T-helper 2 cell treated with Interferon-gamma antibody and Interleukin-4, amounts not matched to agents 5 μg/mL and 100 μg/mL, for 36 hours (primary cell): ENCODE measurements around the gene MLH3.
"Not testable (repeated sequence)": the region's sequence is repeated elsewhere in the genome, so short reads cannot be mapped to it uniquely, and the experiment has no call there.

Experiments
- DNase-seq: peaks from one replicate; pipeline ENCODE4 v3.0.0; 2021; ENCODE audit warnings: low spot score
- H3K27ac Mint-ChIP-seq: one replicate; pipeline ENCODE4 v1.8.0; 2021; ENCODE audit warnings: mild to moderate bottlenecking, mixed read lengths
- H3K27me3 Mint-ChIP-seq: one replicate; pipeline ENCODE4 v1.8.0; 2021; ENCODE audit warnings: low read depth, mixed read lengths
- H3K36me3 Mint-ChIP-seq: one replicate; pipeline ENCODE4 v1.8.0; 2021; ENCODE audit warnings: low read depth, mixed read lengths
- H3K4me1 Mint-ChIP-seq: one replicate; pipeline ENCODE4 v1.8.0; 2021; ENCODE audit warnings: low read depth, mixed read lengths
- H3K4me3 Mint-ChIP-seq: one replicate; pipeline ENCODE4 v1.8.0; 2022; ENCODE audit warnings: mild to moderate bottlenecking, moderate library complexity, mixed read lengths
- H3K9me3 Mint-ChIP-seq: one replicate; pipeline ENCODE4 v1.8.0; 2021; ENCODE audit warnings: mixed read lengths

MLH3 gene

DNA sequence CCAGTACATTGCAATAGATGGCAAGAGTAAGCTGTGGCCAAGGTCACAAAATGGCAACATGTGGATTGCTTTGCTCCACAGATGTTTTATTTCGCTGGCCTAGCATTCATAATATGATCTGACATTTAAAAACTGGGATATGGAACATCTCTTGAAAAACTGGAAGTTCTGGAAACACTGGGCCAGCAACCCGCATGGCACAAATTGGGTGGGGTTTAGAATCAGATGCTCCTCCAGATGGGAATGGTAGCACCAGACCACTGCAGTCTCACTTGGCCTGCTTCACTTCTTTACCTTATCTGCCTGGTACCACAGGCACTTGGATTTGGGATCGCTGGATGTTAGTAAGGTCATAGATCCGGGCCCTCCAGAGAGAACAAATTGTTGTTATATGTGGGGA is 28.3 kb upstream of the MLH3 start:
- Mint-ChIP-seq H3K4me1 (no peaks in the 10 kb centered on the region), H3K4me3 (no peak overlapping the region), H3K36me3 (peaks cover 24% of the 10 kb centered on the region)

DNA sequence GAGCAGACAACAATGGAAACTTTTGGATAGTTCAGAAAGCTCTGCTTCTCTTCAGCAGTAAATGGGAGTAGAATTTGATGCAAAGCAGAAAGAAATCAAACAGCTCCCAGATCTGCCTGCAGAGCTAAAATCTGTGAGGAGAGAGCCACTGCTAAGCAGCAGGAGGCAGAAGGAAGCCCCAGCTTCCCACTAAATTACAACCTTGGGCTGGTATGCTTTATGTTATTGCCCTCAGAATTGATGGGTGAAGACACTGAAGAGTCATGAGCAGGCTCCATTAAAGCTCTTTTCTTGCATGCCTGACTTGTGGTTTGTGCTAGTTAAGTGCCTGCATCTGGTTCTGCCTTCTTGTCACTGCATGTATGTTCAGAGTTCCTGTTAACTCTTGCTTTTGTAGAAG is 26.5 kb upstream of the MLH3 start:
- Mint-ChIP-seq H3K27ac (no peak overlapping the region), H3K4me1 (no peaks in the 10 kb centered on the region), H3K27me3 (no peaks in the 10 kb centered on the region), H3K9me3 (no peaks in the 10 kb centered on the region), H3K36me3 (peaks cover 10% of the 10 kb centered on the region), H3K4me3 (no peak overlapping the region)
- DNase-seq = no peak

More for the DNA sequence above, 28.3 kb upstream of the MLH3 start:
- no peak for DNase-seq
- Mint-ChIP-seq H3K27me3 (no peaks in the 10 kb centered on the region), H3K9me3 (no peaks in the 10 kb centered on the region), H3K27ac (no peak overlapping the region)

DNA sequence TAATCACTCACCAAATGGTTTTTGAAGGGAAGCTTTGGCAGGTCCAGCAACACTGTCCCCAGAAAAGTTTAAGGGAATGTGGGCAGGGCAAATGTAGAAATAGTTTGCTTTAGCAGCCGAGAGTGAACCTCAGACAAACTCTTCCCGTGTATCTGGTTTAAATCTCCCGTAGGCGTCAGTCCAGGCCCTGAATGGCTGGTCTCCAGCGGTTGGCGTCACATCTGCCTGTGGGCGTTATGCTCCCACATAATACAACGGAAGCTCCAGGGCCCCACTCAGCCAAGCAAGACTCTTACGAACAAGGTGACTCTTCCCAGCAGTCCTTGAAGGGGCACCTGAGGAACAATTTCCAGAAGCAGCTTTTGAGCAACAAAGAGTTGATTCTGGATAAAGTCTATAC is 19.1 kb upstream of the MLH3 start:
- H3K4me3 Mint-ChIP-seq = peak overlapping the region; percentile 16

DNA sequence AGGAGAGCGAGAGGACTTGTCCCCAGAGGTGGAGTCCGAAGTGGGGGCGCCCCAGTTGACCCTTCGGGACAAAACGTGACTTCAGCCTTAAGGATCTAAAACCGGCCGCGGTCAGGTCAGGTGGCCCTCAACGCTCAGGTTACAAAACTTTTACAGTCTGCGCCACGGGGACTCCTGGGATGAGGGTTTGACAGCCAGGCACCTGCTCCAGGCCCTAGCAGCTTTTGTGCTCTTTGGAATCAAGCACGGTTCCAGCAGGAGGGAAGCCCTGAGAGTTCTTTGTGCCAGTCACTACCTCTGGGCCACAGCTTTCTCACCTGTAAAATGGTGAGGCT is 18.5 kb upstream of the MLH3 start:
- Mint-ChIP-seq H3K4me3 (no peak overlapping the region), H3K27me3 (peaks cover 4% of the 10 kb centered on the region), H3K9me3 (no peaks in the 10 kb centered on the region), H3K36me3 (no peaks in the 10 kb centered on the region), H3K4me1 (peaks cover 7% of the 10 kb centered on the region), H3K27ac (no peak overlapping the region)
- no peak for DNase-seq

More for the DNA sequence above, 19.1 kb upstream of the MLH3 start:
- H3K27me3 Mint-ChIP-seq = peaks cover 4% of the 10 kb centered on the region
- H3K27ac Mint-ChIP-seq = no peak overlapping the region
- peaks cover 4% of the 10 kb centered on the region for H3K4me1 Mint-ChIP-seq
- no peaks in the 10 kb centered on the region for H3K36me3 Mint-ChIP-seq
- no peaks in the 10 kb centered on the region for H3K9me3 Mint-ChIP-seq
- DNase-seq = no peak

DNA sequence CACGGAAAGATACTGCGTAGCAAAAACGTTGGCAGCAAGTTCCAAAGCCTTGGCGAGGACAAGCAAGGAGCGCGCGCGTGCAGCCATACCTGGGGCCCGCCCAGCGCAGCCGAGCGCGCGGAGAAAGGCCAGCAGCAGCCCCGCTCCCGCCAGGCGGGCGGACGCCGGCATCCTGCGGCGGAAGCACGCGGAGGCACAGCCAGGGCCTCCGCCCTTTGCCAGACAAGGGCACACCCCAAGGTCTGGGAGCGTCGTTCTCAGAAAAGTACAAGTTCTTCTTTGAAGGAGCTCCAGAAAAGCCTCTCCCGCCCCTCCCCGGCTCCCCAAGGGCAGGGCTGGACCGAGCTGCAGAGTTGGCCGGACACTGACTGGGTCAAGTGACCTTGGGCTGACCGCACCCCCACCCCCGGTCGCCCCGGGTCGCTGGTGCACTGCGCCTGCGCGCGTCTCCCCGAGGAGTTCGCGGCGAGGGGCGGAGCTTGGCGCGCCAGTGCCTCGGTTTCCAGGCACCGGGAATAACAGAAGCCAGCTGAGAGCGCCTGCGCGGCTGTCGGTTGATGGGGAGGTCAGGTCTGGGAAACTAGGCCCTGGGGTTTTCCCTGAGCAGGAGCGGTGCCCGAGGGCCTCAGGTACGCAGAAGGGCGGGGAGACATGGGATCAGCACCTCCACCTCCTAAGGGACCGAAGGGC is 18.0 kb upstream of the MLH3 start, which contains the start of gene ZC2HC1C:
Gene ZC2HC1C (plus strand): TSS at position 521 of the 690 bp plus-strand sequence. CDS start 933 bp downstream, outside the sequence.
- H3K27ac Mint-ChIP-seq = no peak within 1 kb of the TSS
- peak; percentile 78 for DNase-seq
- peaks cover 9% of the 10 kb centered on the region for H3K4me1 Mint-ChIP-seq
- H3K4me3 Mint-ChIP-seq = peak within 1 kb of the TSS; percentile 16
- no peaks in the 10 kb centered on the region for H3K9me3 Mint-ChIP-seq
- peaks cover 4% of the 10 kb centered on the region for H3K27me3 Mint-ChIP-seq
- no peaks in the 10 kb centered on the region for H3K36me3 Mint-ChIP-seq

DNA sequence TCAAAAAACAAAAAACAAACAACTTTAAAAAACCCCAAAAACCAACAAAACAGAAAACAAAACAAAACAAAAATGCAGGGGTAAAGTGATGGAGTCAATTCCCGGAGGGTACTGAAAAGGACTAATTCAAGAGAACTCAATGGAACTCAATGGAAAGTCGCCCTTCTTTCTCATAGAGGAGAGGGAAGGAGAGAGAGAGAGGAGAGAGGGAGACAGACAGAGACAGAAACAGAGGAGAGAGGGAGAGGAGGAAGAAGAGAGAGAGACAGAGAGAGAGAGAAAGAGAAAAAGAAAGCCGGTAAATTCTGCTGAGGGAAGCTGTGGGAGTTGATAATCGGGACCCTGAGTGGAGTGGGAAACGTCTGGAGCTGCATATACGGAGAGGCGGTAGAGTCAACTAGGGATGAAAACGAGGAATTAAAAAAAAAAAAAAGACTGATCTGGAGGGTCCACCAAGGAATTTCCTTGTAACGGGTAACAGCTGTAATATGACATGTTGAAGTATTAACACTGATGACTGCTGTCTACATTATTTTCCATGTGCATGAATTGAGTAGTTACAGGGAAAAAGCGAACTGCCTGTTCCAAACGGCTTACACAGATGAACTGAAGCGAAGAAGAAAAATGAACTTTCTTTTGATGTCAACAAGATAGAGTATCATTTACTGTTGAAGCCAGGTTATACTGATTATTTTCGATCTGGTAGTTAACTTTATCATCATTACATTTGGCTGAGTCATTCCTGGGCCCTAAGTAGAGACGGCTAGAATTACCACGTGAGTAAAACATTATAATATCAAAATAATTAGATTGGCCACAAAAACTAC is 17.2 kb upstream of the MLH3 start:
- no peak for DNase-seq
- Mint-ChIP-seq H3K4me1 (peaks cover 14% of the 10 kb centered on the region), H3K36me3 (peaks cover 4% of the 10 kb centered on the region), H3K4me3 (no peak overlapping the region), H3K27me3 (peaks cover 4% of the 10 kb centered on the region), H3K9me3 (no peaks in the 10 kb centered on the region), H3K27ac (no peak overlapping the region)

DNA sequence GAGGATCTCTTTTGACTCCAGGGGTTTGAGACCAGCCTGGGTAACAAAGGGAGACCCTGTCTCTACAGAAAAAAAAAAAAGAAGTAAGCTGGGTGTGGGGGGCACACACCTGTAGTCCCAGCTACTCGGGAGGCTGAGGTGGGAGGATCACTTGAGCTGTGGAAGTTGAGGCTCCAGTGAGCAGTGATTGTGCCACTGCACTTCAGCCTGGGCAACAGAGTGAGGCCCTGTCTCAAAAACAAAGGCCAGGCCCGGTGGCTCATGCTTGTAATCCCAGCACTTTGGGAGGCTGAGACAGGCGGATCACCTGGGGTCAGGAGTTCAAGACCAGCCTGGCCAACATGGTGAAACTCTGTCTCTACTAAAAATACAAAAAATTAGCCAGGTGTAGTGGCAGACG is 16.5 kb upstream of the MLH3 start:
- peaks cover 14% of the 10 kb centered on the region for H3K4me1 Mint-ChIP-seq
- H3K27me3 Mint-ChIP-seq, H3K36me3 Mint-ChIP-seq, DNase-seq, H3K9me3 Mint-ChIP-seq, H3K27ac Mint-ChIP-seq, H3K4me3 Mint-ChIP-seq: not testable (repeated sequence)

DNA sequence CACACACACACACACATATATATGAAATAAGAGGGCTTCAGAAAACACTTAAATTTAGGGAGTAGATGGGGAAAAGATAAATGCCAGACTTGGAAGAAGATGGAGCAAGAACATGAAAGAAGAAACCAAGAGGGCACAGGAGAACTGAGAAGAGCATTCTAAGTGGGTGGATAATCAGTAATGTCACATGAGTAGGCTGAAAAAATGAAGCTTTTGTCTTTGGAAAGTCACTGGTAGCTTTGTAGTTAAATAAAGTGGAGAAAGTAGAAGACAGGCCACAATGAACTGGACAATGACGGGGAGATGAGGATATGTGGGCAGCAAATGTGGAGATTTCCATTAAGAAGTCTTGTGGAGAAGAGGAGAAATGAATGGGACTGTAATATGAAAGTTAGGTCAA is 15.9 kb upstream of the MLH3 start:
- H3K27me3 Mint-ChIP-seq = peaks cover 4% of the 10 kb centered on the region

DNA sequence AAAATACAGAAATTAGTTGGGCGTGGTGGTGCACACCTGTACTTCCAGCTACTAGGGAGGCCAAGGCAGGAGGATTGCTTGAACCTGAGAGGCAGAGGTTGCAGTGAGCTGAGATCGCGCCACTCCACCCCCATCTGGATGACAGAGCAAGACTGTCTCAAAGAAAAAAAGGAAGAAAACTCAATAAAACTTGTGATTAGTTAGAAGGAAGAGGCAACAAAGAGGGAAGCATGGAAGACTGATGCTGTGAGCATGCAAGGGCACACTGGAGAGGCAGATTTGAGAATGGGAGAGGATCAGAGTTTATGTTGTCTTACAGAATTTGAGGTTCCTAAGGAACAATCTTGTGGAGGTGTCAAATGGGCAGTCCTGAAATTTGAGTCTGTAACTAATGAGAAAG is 15.4 kb upstream of the MLH3 start:
- Mint-ChIP-seq H3K4me3 (no peak overlapping the region), H3K4me1 (peaks cover 14% of the 10 kb centered on the region), H3K9me3 (no peaks in the 10 kb centered on the region), H3K27me3 (peaks cover 4% of the 10 kb centered on the region), H3K27ac (no peak overlapping the region), H3K36me3 (peaks cover 5% of the 10 kb centered on the region)
- no peak for DNase-seq

More for the DNA sequence above, 15.9 kb upstream of the MLH3 start:
- DNase-seq = no peak
- Mint-ChIP-seq H3K36me3 (peaks cover 4% of the 10 kb centered on the region), H3K4me3 (no peak overlapping the region), H3K27ac (no peak overlapping the region), H3K4me1 (peaks cover 14% of the 10 kb centered on the region), H3K9me3 (no peaks in the 10 kb centered on the region)

DNA sequence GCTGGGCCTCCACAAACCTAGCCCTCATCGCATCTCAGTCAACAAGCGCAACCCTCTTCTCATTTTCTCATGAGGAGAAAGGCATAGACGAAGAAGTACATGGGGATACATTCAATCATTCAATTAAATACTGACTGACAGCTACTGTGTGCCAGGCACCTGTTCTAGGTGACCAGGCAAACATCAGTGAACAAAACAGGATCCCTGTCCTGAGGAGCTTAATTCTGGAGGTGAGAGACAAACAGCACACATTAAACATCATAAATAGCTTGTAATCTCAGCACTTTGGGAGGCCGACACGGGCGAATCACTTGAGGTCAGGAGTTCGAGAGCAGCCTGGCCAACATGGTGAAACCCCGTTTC is 12.9 kb upstream of the MLH3 start:
- H3K4me1 Mint-ChIP-seq = peaks cover 23% of the 10 kb centered on the region
- peak overlapping the region; percentile 98 for H3K27ac Mint-ChIP-seq
- H3K9me3 Mint-ChIP-seq = peaks cover 5% of the 10 kb centered on the region
- no peak for DNase-seq
- peak overlapping the region; percentile 100 for H3K4me3 Mint-ChIP-seq
- no peaks in the 10 kb centered on the region for H3K27me3 Mint-ChIP-seq
- H3K36me3 Mint-ChIP-seq = peaks cover 25% of the 10 kb centered on the region

DNA sequence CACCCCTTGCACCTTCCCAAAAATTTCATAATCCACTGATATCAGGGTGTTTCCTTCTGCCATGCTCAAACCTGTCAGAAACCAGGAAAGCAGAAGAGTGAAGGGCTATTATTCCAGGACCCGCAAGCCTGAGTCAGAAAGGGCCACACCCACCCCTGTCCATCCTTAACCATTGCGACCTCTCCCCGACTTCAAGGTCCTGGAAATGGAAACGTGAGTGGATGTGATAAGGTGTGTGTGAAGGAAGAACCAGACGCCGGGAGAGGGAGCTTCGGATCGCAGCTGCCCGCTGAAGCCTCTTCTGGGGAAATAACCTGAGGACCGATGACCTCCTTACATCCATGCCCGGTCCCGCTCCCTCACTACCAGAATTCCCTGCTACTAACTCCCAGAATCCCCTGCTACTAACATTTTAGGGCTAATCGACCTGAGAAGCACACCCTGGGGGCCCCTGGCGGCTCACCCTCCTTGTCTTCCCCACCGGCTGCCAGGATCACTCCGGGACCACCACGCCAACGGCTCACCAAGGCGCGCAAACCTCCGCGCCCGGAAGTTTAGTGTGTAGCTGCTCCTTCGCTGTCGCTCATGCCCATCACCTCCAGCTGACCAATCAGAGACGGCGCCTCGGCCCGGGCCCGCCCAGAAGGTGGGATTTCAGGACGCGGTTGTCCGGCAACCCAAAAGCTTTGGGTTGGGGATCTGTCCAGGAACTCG is 12.4 kb upstream of the MLH3 start, which contains the start of gene ACYP1:
Gene ACYP1 (minus strand): TSS at position 534 of the 714 bp plus-strand sequence. CDS start 471 bp downstream, at position 63.
- DNase-seq = peak; percentile 91

DNA sequence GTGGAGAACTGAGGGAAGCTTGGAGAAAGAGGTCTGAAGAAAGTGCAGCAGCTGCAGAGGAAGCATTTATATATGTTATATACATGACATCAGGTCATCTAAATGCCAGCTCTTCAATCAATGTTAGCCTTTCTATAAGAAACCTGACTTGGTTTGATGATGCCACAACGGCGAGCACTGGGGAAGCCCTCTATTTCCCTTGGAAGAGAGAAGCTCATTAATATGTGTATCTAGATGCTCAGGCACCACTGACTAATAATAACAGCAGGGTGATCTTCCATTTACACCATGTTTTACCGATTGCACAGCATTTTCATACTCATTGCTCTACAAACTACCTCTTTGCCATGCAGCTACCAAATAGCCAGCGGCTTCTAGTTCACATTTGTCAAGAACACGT is 11.7 kb upstream of the MLH3 start:
- Mint-ChIP-seq H3K27me3 (no peaks in the 10 kb centered on the region), H3K36me3 (peaks cover 31% of the 10 kb centered on the region), H3K4me1 (peaks cover 23% of the 10 kb centered on the region), H3K4me3 (peak overlapping the region; percentile 100), H3K9me3 (peaks cover 5% of the 10 kb centered on the region), H3K27ac (peak overlapping the region; percentile 98)
- no peak for DNase-seq

More for the DNA sequence above, 12.4 kb upstream of the MLH3 start, which contains the start of gene ACYP1:
- H3K4me1 Mint-ChIP-seq = peaks cover 23% of the 10 kb centered on the region
- H3K27me3 Mint-ChIP-seq = no peaks in the 10 kb centered on the region
- peaks cover 27% of the 10 kb centered on the region for H3K36me3 Mint-ChIP-seq
- H3K9me3 Mint-ChIP-seq = peaks cover 5% of the 10 kb centered on the region
- peak within 1 kb of the TSS; percentile 98 for H3K27ac Mint-ChIP-seq
- H3K4me3 Mint-ChIP-seq = peak within 1 kb of the TSS; percentile 100

DNA sequence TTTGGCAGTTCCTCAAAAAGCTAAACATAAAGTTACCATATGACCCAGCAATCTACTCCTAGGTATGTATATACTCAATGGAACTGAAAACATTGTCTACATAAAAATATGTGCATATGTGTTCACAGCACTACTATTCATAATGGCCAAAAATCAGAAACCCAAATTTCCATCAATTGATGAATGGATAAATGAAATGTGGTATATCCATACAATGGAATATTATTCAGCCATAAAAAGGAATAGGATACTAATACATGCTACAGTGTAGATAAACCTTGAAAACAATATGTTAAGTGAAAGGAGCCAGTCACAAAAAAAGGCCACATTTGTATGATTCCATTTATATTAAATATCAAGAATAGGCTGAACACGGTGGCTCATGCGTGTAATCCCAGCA is 9.2 kb upstream of the MLH3 start:
- no peak for DNase-seq
- no peaks in the 10 kb centered on the region for H3K27me3 Mint-ChIP-seq
- peaks cover 32% of the 10 kb centered on the region for H3K4me1 Mint-ChIP-seq
- H3K27ac Mint-ChIP-seq = no peak overlapping the region
- peaks cover 5% of the 10 kb centered on the region for H3K9me3 Mint-ChIP-seq
- peaks cover 42% of the 10 kb centered on the region for H3K36me3 Mint-ChIP-seq
- peak overlapping the region; percentile 24 for H3K4me3 Mint-ChIP-seq

DNA sequence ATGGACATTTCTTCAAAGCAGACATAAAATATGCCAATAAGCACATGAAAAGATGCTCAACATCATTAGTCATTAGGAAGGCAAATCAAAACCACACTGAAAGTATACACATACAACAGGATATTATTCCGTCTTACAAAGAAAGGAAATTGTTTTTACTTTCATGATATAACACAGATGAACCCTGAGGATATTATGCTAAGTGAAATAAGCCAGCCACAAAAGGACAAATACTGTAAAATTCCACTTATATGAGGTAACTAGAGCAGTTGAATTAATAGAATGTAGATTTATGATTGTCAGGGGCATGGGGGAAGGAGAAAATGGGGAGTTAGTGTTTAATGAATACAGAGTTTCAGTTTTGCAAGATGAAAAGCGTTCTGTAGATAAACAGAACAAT is 8.4 kb upstream of the MLH3 start:
- DNase-seq = no peak
- no peak overlapping the region for H3K27ac Mint-ChIP-seq
- H3K36me3 Mint-ChIP-seq = peaks cover 44% of the 10 kb centered on the region
- peaks cover 30% of the 10 kb centered on the region for H3K4me1 Mint-ChIP-seq
- H3K4me3 Mint-ChIP-seq = no peak overlapping the region
- H3K27me3 Mint-ChIP-seq = no peaks in the 10 kb centered on the region
- H3K9me3 Mint-ChIP-seq = peaks cover 5% of the 10 kb centered on the region
